ENCODE data around the gene PCSK5. TPM values are rescaled to one million over a fixed set of nuclear protein-coding genes. Genes with fewer than 3 reads are reported as not detected.

Gene PCSK5
- total RNA-seq, 2 experiments from 2014 or later, result 14.4 to 15.2 TPM

GRCh38 chr9:76216161-76216649 is 325.7 kb downstream of the PCSK5 start:
- ATAC-seq (ENCODE audit: poor library complexity), result no peak
- H3K36me3 Mint-ChIP-seq (ENCODE audit: low read depth), result no peaks in the 10 kb centered on the region
- no peak for TF ChIP-seq CTCF (IDR thresholded peaks at IDR 0.05)

GRCh38 chr9:76218117-76218885 is 327.8 kb downstream of the PCSK5 start:
- TF ChIP-seq CTCF (IDR thresholded peaks at IDR 0.05), result no peak
- no peak for ATAC-seq (ENCODE audit: poor library complexity)
- intact Hi-C loops (cut with DNase I, micrococcal nuclease), result no loop called here

More at GRCh38 chr9:76216161-76216649, 325.7 kb downstream of the PCSK5 start:
- no peaks in the 10 kb centered on the region for H3K4me1 Mint-ChIP-seq (ENCODE audit: low read depth)
- H3K9me3 Mint-ChIP-seq, result no peaks in the 10 kb centered on the region
- Histone ChIP-seq H3K36me3 (ENCODE audit: insufficient read depth, low read length) (no peaks in the 10 kb centered on the region), H3K9me3 (ENCODE audit: control insufficient read depth in 1 of 2, insufficient read depth in 1 of 2, low read length in 2 of 2) (no peaks in the 10 kb centered on the region), H3K27me3 (ENCODE audit: control insufficient read depth in 1 of 2, insufficient read depth in 2 of 2, low read length in 2 of 2) (no peaks in the 10 kb centered on the region), H3K4me1 (ENCODE audit: insufficient read depth, low read length) (no peaks in the 10 kb centered on the region), H3K27ac (ENCODE audit: low read depth in 1 of 2, low read length in 2 of 2) (no peak overlapping the region), H3K4me3 (ENCODE audit: low read length) (no peak overlapping the region)
- no peaks in the 10 kb centered on the region for H3K27me3 Mint-ChIP-seq
- no peak overlapping the region for H3K27ac Mint-ChIP-seq
- no peak overlapping the region for H3K4me3 Mint-ChIP-seq
- POLR2A ChIA-PET, result no interaction called here
- intact Hi-C loops (cut with DNase I, micrococcal nuclease), result no loop called here
- CTCF ChIA-PET, result no interaction called here
- DNase-seq, result peak in 1 of 14 experiments; percentile 5

GRCh38 chr9:76218886-76219445 is 328.5 kb downstream of the PCSK5 start:
- no peaks in the 10 kb centered on the region for H3K36me3 Mint-ChIP-seq (ENCODE audit: low read depth)
- Histone ChIP-seq H3K9me3 (ENCODE audit: control insufficient read depth in 1 of 2, insufficient read depth in 1 of 2, low read length in 2 of 2) (no peaks in the 10 kb centered on the region), H3K36me3 (ENCODE audit: insufficient read depth, low read length) (no peaks in the 10 kb centered on the region), H3K27me3 (ENCODE audit: control insufficient read depth in 1 of 2, insufficient read depth in 2 of 2, low read length in 2 of 2) (no peaks in the 10 kb centered on the region), H3K27ac (ENCODE audit: low read depth in 1 of 2, low read length in 2 of 2) (no peak overlapping the region), H3K4me1 (ENCODE audit: insufficient read depth, low read length) (no peaks in the 10 kb centered on the region), H3K4me3 (ENCODE audit: low read length) (no peak overlapping the region)
- no peak for ATAC-seq (ENCODE audit: poor library complexity)
- no peak overlapping the region for H3K27ac Mint-ChIP-seq
- no peaks in the 10 kb centered on the region for H3K27me3 Mint-ChIP-seq
- POLR2A ChIA-PET, result no interaction called here
- no peaks in the 10 kb centered on the region for H3K4me1 Mint-ChIP-seq (ENCODE audit: low read depth)
- DNase-seq, result no peak
- intact Hi-C loops (cut with DNase I, micrococcal nuclease), result no loop called here
- H3K9me3 Mint-ChIP-seq, result no peaks in the 10 kb centered on the region
- no peak for TF ChIP-seq CTCF (IDR thresholded peaks at IDR 0.05)
- CTCF ChIA-PET, result no interaction called here
- H3K4me3 Mint-ChIP-seq, result no peak overlapping the region

More at GRCh38 chr9:76218117-76218885, 327.8 kb downstream of the PCSK5 start:
- ChIA-PET CTCF (no interaction called here), POLR2A (no interaction called here)
- Mint-ChIP-seq H3K27ac (no peak overlapping the region), H3K4me1 (ENCODE audit: low read depth) (no peaks in the 10 kb centered on the region), H3K9me3 (no peaks in the 10 kb centered on the region), H3K36me3 (ENCODE audit: low read depth) (no peaks in the 10 kb centered on the region), H3K4me3 (no peak overlapping the region), H3K27me3 (no peaks in the 10 kb centered on the region)
- H3K4me3 ChIP-seq (ENCODE audit: low read length), result no peak overlapping the region
- no peaks in the 10 kb centered on the region for H3K9me3 ChIP-seq (ENCODE audit: control insufficient read depth in 1 of 2, insufficient read depth in 1 of 2, low read length in 2 of 2)
- no peak overlapping the region for H3K27ac ChIP-seq (ENCODE audit: low read depth in 1 of 2, low read length in 2 of 2)
- no peak for DNase-seq
- no peaks in the 10 kb centered on the region for H3K36me3 ChIP-seq (ENCODE audit: insufficient read depth, low read length)
- H3K27me3 ChIP-seq (ENCODE audit: control insufficient read depth in 1 of 2, insufficient read depth in 2 of 2, low read length in 2 of 2), result no peaks in the 10 kb centered on the region
- H3K4me1 ChIP-seq (ENCODE audit: insufficient read depth, low read length), result no peaks in the 10 kb centered on the region

Measured in CD4-positive, alpha-beta T cell (primary cell).